ENCODE measurements around the gene FFAR2.

GRCh38 chr19:35403116-35403760 lies 44.8 kb upstream of the FFAR2 start:
- no peak for TF ChIP-seq EZH2 (IDR thresholded peaks at IDR 0.05; ENCODE audit: borderline replicate concordance, low read depth, low read length)
- TF ChIP-seq FOXM1 (IDR thresholded peaks at IDR 0.05; ENCODE audit: low read depth) = no peak
- TF ChIP-seq FOXM1 (CRISPR knock-in tag; IDR thresholded peaks at IDR 0.05; ENCODE audit: low read depth) = no peak
- TF ChIP-seq SETDB1 (IDR thresholded peaks at IDR 0.05; ENCODE audit: low read length) = no peak
- no peak for TF ChIP-seq MTA3 (IDR thresholded peaks at IDR 0.05; ENCODE audit: borderline replicate concordance)
